Endothelial cell of umbilical vein (primary cell): Measurements from ENCODE around the gene RARRES1.

Source experiments
- EZH2 ChIP-seq: IDR thresholded peaks from 2 replicates; pipeline ENCODE4 v1.6.1; 2012; ENCODE audit warnings: borderline replicate concordance, low read depth, mild to moderate bottlenecking, moderate library complexity, low read length, inconsistent platforms; ENCODE audit not compliant: severe bottlenecking
- FOS ChIP-seq: IDR thresholded peaks from 2 replicates; pipeline ENCODE4 v1.6.1; 2011; ENCODE audit warnings: mild to moderate bottlenecking, low read length, moderate library complexity, borderline replicate concordance; ENCODE audit not compliant: insufficient read depth
- GATA2 ChIP-seq: IDR thresholded peaks from 2 replicates; pipeline ENCODE4 v1.7.0; 2011; ENCODE audit warnings: low read depth, mild to moderate bottlenecking, moderate library complexity, mixed read lengths, low read length; ENCODE audit not compliant: insufficient read length, insufficient read depth
- JUN ChIP-seq: IDR thresholded peaks from 2 replicates; pipeline ENCODE4 v1.6.1; 2011; ENCODE audit warnings: borderline replicate concordance, low read depth; ENCODE audit not compliant: insufficient read length, insufficient read depth
- MYC ChIP-seq: IDR thresholded peaks from one replicate; pipeline ENCODE4 v1.6.1; 2011; ENCODE audit warnings: mild to moderate bottlenecking, low read depth, low read length
- POLR2A ChIP-seq: IDR thresholded peaks from 2 replicates; pipeline ENCODE4 v1.6.1; 2012; ENCODE audit warnings: low read depth, mild to moderate bottlenecking, control low read depth, low read length
- TF ChIP-seq, protein P1 (sequence below), 2 donors: IDR thresholded peaks; 1 replicate in 1 of 2; 2 replicates in 1 of 2; pipeline ENCODE4 v1.5.1; 2011; ENCODE audit warnings: low read length in 2 of 2, mild to moderate bottlenecking in 2 of 2, moderate library complexity in 2 of 2, control low read depth in 1 of 2, inconsistent platforms in 1 of 2, low read depth in 1 of 2; ENCODE audit not compliant: insufficient read depth in 1 of 2; ENCODE audit errors: extremely low read depth in 1 of 2

DNA sequence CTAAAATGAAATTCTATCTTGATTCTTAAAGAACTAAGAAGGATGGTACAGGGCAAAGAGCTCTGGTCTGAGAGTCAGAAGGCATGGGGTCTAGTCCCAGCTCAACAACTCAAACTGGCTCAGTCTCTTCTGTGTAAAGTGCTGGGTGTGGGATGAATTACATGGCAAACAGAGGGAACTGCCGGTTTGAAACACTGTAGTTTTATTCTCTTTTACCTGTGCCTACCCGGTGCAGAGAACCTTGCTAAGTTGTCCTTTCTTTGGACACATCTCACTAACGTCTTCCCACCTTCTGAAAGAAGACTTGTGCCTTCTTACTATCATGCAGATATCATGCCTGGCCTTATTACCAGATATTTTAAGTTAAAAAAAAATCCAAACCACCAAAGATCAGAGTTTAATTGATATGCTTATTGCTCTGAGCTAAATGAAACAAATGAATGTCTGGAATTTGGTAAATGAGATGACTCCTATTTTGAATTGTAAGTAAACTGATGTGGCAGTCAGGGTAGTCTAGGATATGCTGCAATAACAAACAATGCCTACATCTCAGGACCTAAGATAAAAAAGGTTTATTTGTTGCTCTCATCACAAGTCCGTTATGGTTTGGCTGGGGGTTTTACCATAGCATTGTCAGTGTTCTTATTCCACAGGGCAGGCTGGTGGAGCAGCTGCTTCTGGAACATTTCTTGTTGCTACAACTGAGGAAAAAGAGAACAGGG, 12.5 kb upstream of the RARRES1 start:
- TF ChIP-seq, protein P1, sequence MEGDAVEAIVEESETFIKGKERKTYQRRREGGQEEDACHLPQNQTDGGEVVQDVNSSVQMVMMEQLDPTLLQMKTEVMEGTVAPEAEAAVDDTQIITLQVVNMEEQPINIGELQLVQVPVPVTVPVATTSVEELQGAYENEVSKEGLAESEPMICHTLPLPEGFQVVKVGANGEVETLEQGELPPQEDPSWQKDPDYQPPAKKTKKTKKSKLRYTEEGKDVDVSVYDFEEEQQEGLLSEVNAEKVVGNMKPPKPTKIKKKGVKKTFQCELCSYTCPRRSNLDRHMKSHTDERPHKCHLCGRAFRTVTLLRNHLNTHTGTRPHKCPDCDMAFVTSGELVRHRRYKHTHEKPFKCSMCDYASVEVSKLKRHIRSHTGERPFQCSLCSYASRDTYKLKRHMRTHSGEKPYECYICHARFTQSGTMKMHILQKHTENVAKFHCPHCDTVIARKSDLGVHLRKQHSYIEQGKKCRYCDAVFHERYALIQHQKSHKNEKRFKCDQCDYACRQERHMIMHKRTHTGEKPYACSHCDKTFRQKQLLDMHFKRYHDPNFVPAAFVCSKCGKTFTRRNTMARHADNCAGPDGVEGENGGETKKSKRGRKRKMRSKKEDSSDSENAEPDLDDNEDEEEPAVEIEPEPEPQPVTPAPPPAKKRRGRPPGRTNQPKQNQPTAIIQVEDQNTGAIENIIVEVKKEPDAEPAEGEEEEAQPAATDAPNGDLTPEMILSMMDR (IDR thresholded peaks at IDR 0.05; ENCODE audit: extremely low read depth in 1 of 2, insufficient read depth in 1 of 2, low read depth in 1 of 2, low read length in 2 of 2), result no peak
- TF ChIP-seq FOS (no peak), GATA2 (no peak), EZH2 (no peak), JUN (no peak), POLR2A (no peak), MYC (no peak)
